HG02852 (cell line): Measurements from ENCODE around the gene GARIN5B.
A peak's percentile ranks its signal among the peaks of the same experiment; 100 is the strongest.

Experiments used
- ATAC-seq: cut with Tn5 transposase; IDR thresholded peaks from one replicate; pipeline ENCODE4 v1.9.1; 2021; ENCODE audit warnings: mild to moderate bottlenecking, moderate library complexity; ENCODE audit not compliant: unreplicated experiment

The GARIN5B gene

DNA sequence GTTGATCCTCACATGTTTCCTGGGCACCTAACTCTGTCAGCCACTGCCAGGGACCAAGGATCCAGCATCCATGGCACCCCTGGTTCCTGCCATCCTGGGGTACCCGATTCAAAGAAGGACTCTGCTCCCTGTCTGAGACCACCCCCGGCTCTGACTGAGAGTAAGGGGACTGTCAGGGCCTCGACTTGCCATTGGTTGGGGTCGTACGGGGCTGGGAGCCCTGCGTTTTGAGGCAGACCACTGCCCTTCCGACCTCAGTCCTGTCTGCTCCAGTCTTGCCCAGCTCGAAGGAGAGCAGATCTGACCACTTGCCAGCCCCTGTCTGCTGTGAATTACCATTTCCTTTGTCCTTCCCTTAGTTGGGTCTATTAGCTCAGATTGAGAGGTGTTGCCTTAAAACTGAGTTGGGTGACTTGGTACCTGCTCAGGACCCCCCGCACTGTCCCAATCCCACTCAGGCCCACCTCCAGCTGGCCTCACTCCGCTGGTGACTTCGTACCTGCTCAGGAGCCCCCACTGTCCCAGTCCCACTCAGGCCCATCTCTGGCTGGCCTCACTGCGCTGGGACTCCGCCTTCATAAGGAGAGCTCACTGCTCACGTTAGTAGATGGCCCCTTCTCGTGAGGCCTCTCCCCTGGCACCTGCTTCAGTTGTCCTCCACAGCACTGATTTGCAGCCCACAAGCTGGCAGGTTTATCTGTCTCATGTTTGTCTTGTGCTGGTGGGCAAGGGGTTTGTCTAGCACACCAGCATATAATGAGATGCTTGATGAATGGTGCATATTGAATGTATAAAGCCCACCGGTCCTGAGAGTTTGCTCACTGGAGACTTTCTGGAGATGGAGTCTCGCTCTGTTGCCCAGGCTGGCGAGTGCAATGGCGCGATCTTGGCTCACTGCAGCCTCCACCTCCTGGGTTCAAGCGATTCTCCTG lies 26.6 kb upstream of the GARIN5B start:
- ATAC-seq: no peak

DNA sequence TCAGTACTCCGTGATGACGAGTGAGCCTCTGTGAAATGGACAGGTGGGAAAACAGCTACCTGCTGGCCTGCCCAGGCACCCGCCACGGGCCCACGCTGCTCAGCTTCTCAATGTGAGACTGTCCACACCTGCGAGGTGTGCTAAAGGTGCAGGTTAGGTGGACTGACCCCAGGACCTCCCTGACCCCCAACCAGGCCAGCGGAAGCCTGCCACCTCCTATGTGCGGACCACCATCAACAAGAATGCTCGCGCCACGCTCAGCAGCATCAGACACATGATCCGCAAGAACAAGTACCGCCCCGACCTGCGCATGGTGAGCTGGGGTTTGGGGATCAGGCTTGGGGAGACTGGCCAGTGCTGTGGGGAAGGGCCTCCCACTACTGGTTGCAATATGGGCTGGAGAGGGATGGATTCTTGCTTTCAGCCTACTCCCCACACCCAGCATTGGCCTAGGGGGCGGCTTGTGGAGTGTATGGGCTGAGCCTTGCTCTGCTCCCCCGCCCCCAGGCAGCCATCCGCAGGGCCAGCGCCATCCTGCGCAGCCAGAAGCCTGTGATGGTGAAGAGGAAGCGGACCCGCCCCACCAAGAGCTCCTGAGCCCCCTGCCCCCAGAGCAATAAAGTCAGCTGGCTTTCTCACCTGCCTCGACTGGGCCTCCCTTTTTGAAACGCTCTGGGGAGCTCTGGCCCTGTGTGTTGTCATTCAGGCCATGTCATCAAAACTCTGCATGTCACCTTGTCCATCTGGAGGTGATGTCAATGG lies 24.9 kb upstream of the GARIN5B start:
- no peak for ATAC-seq

DNA sequence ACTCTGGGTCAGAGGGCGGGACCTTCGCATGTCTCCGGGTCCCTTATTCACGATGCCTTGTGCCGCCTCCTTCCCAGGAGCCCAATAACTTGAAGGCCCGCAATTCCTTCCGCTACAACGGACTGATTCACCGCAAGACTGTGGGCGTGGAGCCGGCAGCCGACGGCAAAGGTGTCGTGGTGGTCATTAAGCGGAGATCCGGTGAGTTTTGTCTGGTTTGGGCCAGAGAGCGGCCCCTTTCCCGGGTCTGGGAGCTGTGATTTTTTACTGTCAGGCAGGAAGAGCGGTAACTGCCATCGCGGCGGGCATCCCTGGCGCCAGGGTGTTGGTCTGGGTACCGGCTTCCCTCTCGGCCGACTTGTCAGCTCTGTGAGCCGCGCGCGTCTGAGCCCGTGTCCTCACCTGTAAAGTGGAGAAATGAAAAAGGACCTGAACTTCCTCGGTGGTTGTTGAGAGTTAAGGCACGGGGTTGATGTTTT lies 23.5 kb upstream of the GARIN5B start:
- no peak for ATAC-seq

DNA sequence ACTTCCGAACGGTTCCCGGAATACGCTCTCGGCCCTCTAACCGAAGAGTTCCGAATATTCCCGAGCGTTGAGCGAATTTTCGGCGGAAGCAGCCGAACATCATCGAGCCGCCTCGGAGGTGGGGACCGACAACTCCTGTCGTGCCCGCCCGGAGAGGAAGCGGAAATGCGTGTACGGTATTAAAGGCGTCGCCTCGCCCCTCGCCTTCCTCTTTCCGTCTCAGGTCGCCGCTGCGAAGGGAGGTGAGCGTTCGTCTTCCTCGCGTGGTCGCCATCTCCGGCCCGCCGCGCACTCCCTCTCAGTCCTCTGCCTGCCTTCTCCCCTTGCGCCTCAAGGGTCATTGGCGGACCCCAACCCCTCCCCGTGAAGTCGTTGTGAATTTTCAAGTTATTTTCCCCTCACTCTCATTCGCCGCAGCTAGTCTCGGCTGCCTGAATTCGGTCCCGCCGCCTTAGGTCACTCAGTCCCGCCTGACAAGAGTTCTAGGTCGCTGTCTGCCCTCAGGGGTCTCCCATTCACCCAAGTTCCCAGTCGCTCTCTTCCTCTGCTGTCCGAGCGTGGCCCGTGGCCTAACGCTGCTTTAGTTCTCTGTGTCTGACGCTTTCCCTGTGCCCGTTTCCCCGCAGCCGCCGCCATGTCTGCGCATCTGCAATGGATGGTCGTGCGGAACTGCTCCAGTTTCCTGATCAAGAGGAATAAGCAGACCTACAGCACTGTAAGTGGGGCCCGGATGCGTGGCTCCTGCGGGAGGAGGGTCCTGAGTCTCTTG lies 22.8 kb upstream of the GARIN5B start, which contains the start of gene RPL28:
RPL28 (plus strand) TSS at position 209 of the 769 bp plus-strand sequence; CDS start at position 635, 426 bp downstream.
- peak; percentile 67 for ATAC-seq

DNA sequence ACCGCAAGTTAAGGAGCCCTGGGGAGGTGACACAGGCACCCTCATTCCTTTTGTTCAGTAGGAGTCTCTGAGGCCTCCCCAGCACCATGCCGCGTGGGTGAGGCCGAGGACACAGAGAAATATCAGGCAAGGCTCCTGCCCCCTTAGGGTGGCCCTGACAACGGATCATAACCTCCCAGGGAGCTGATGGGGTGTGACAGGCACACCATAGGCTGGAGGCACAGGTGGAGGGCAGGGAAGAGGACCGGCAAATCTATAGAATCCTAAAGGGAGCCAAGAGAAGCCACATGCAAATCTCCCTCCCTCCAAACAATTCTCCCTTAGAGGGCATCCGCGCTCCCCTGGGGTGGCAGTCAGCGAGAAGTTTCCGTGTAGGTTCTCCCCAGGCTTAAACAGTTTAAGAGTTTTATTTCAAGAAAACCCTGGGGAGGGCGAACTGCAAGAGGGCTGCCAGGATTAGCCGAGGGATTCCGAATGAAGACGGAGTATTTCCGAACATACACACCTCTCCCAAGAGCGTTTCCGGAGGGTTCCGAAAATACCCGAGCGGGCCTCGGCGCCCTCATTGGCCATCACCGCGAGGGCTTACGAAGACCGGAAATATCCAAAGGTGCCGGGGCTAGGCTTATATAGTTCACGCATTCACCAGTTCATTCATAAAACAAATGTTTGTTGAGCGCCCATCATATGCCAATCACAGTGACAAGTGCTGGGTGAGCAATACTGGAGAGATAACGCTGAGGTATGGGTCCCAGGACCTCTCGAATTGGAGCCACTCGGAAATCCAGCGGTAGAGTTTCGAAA lies 22.1 kb upstream of the GARIN5B start:
- peak; percentile 58 for ATAC-seq

DNA sequence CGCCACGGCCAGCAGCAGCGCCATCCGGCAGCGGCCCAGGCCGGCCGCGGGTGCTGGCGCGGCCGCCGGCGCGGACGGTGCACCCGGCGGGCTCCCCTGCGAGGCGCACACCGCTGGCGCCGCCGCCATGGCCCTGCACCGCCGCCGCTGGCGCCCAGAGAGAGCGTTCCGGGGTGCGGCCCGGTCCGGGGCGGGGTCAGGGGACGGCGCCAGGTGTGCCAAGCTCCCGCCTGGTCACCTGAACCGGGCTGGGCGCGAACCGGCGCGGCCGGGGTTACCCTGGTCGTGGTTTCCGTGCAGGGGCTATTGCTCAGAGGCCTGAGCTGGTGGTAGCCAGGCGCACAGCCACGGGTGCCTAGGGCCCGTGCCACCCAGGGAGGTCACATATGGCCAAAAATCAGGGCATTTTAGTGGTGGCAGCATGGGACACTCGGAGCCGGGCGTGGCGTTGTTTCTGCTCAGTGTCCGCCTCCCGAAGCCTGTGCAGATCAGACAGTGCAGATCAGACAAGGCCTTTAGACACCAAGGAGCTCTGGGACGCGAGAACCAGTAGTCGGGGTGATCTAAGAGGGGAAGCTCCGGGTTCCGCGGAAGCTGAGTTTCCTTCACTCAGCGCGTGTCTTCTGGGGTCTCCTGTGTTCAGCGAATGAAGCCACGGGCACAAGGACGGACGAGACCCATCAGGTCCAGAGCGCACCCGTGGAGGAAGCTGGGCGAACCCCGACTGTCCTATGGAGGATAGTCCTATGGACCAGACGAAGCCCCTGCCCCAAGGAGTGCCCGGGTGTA lies 21.3 kb upstream of the GARIN5B start, which contains the start of gene TMEM238:
TMEM238 (minus strand) TSS at position 162 of the 789 bp plus-strand sequence; CDS start at position 129, 33 bp downstream.
- ATAC-seq: no peak

DNA sequence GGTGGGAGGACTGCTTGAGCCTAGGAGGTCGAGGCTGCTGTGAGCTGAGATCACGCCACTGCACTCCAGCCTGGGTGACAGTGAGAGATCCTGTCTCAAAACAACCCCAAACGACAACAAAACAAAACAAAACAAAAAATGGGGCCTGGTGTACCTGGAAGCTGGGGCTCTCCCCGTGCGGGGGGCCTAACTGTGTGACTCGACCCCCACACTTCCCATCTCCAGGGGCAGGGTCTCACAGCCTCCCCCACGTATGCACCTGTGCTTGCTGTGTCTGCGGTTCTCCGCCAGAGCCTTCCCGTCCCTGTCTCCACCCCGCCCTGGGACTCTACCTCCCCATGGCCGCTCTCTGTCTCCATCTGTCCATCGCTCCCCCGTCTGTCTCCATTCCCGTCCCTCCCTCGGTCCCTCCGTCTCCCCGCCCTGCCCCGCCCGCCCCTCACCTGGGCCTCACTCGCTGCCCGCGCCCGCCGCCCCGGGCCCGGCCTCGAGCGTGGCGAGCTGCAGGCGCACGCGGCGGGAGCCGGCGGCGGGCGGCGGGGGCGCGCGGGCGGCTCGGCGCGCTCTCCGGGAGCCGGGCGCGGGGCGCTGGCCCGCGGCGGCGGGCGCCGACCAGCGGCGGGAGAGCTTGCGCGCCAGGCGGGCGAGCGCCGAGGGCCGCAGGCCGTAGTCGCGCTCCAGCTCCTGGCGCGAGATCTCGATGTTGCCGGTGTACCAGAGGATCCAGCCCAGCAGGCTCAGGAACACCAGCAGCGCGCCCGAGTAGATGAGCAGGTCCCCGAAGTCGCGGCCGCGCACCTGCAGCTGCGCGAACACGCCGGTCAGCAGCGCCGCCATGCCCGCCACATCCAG lies 20.4 kb upstream of the GARIN5B start:
- ATAC-seq: no peak

DNA sequence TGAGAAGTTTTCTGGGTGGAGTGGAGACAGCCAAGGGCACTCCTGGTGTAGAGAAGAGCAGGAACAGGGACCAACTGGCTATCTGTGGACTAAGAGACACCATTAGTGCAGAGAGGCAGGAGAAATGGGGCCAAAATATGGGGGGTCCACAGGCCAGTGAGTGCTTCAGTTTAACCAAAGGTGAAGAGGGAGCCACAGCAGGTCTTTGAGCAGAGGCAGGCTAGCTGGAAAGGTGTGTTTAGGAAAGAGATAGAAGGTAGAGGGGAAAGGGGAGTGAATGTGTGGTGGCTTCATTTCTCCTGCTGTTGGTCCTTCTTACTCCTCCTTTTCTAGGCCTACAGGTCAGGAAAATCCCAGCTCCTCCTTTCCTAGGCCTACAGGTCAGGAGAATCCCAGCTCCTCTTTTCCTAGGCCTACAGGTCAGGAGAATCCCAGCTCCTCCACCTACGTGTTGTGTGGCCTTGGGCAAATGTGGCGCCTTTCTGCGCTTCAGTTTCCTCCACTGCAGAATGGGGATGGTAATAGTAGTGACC lies 19.5 kb upstream of the GARIN5B start:
- no peak for ATAC-seq

DNA sequence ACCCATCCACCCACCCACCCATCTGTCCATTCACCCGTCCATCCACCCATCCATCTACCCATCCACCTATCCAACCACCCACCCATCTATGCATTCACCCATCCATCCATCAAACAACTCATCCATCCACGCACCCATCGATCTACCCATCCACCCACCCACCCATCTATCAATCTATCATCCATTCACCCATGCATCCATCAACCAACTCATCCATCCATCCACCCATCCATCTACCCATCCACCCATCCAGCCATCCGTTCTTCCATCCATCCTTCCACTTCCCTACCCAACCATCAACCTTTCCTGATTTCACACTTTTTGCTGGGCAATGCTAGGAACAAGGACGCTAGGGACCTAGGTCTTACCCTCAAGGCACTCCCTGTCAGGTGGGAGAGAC lies 19.0 kb upstream of the GARIN5B start:
- no peak for ATAC-seq

DNA sequence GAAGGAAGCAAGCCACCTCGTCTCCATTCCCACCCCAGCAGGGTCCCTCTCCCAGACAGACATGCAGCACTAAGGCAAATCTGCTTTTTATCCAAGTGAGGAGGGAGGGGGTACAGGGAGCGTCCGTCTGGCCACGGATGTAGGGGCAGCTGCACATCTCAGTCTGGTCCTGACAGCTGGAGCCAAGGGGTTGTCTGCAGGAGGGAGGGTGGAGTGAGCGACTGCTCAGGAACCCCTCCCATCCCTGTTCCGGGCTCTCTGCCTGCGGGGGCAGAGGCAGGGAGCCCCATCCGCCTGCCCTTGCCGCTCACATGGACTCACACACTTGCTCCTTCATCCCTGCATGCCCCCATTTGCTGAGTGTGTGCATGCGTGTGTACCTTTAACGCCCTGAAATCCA lies 16.1 kb upstream of the GARIN5B start:
- no peak for ATAC-seq

DNA sequence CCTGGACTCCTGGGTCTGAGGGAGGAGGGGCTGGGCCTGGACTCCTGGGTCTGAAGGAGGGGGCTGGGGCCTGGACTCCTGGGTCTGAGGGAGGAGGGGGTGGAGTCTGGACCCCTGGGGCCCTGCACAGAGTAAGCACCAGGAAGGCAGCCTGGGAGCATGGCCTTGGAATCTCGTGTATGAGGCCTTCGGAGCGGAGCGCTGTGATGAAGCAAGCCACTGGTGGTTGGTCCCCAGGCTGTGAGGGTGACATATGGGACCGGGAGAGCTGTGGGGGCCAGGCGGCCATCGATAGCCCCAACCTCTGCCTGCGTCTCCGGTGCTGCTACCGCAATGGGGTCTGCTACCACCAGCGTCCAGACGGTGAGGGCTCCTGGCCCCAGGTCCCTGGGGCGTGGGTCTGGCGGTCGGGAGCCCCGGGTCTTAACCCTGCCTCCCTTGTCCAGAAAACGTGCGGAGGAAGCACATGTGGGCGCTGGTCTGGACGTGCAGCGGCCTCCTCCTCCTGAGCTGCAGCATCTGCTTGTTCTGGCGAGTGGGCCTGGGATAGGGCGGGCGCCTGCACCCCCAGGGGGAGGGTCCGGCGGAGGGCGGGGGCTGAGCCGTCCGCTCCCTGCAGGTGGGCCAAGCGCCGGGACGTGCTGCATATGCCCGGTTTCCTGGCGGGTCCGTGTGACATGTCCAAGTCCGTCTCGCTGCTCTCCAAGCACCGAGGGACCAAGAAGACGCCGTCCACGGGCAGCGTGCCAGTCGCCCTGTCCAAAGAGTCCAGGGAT lies 14.5 kb upstream of the GARIN5B start:
- no peak for ATAC-seq

DNA sequence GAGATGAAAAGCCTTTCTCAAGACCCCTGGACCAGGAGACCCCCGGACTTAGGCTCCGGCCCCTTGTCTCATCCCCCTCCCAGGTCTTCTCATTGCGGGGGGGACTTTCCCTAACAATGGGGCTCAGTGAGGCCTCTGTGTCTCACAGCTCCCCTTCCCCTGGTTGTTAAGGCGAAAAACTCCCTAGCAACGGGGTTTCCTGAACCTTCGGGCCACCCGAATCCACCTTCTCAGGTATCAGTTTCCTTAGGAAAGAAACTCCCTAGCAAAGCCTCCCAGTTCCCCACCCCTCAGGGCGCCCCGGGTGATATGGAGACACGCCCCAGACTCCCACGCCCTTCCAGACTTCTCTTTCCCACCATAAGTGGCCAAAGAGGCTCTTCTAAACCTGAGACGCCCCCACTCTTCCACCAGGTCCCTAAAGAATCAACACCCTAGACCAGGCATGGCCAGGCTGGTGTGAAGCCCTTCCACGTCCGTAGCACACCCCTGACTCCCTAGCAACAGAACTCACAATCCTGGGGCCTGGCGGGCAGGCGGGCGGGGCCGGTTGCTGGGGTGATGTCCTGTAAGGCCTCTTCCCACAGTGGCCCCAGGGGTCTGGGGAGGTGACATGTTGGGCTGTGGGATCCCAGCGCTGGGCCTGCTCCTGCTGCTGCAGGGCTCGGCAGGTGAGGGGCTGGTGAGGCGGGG lies 13.3 kb upstream of the GARIN5B start, which contains the start of gene TMEM190:
TMEM190 (plus strand) TSS at position 586 of the 693 bp plus-strand sequence; CDS start at position 614, 28 bp downstream.
- no peak for ATAC-seq

DNA sequence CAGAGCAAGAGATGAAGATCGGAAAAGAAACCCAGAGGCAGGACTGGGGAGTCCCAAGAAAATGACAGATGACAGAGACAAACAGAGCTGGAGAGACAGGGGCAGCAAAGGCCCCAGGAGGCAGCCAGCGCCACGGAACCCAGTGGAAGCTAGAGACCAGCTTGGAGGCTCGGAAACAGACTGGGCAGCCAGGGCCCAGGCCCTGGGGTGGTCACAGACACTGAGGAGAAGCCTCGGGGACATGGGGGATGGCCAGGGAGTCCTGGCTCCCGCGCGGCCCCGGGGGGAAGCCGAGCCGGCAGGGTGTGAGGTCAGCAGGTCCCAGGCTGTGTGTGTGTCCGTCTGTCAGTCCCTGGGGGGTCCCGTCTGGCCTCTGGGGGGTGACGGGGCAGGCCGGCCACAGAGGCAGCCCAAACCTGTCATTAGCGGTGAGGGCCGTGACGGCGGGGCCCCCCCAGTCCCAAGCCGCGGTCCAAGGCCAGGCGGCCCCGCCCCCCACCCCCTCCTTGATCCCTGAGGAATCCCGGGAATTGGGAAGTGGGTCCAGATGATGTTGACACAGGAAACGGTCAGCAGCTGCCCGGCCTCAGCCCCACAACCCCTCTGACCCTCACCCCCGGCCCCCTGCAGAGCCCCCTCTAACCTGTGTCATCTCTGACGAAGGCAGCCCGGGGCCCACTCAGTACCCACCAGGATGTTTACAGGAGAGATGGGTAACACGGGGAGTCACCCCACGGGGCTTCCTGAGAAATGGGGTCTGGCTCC lies 11.1 kb upstream of the GARIN5B start:
- no peak for ATAC-seq

DNA sequence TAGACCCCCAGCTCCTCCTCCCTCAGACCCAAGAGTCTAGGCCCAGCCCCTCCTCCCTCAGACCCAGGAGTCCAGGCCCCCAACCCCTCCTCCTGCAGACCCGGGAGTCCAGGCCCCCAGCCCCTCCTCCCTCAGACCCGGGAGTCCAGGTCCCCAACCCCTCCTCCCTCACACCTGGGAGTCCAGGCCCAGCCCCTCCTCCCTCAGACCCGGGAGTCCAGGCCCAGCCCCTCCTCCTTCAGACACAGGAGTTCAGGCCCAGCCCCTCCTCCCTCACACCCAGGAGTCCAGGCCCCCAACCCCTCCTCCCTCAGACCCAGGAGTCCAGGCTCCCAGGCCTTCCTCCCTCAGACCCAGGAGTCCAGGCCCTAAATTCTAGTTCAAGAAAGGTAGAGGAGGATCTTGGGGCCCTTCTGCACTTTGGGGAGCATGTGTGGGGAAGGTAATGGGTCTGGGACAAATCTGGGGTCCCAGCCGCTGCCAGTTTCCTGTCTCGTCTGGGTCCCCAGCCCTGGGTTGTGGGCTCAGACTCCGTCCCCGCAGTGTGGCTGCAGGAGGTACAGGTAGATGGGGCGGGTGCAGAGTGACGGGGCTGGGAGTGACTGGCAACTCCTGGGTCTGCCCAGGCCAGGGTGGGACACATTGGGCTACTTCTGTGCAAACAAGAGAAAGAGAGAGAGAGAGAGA lies 10.4 kb upstream of the GARIN5B start:
- ATAC-seq: no peak
